Osteoblast (primary cell): ENCODE results near the gene ULK4. TPM values are rescaled to one million over a fixed set of nuclear protein-coding genes. Genes with fewer than 3 reads are reported as not detected.
"Not testable (repeated sequence)": the region's sequence is repeated elsewhere in the genome, so short reads cannot be mapped to it uniquely, and the experiment has no call there.

ENCODE experiments used
- DNase-seq: peaks from one replicate; pipeline ENCODE4 v3.0.0; 2011; ENCODE audit warnings: low spot score, mixed read lengths; ENCODE audit not compliant: insufficient read length; ENCODE audit errors: missing footprints
- H2AFZ ChIP-seq: 2 replicates; pipeline ENCODE4 v1.6.0; 2011; ENCODE audit warnings: mild to moderate bottlenecking, low read length
- H3K27ac ChIP-seq: 2 replicates; pipeline ENCODE4 v1.5.1; 2011; ENCODE audit warnings: mild to moderate bottlenecking, low read depth, low read length, moderate library complexity
- H3K27me3 ChIP-seq: 2 replicates; pipeline ENCODE4 v1.6.0; 2012; ENCODE audit warnings: mild to moderate bottlenecking, control low read depth, inconsistent platforms, low read length, moderate library complexity; ENCODE audit not compliant: insufficient read depth
- H3K36me3 ChIP-seq: 2 replicates; pipeline ENCODE4 v1.5.1; 2011; ENCODE audit warnings: mild to moderate bottlenecking, low read length, control low read depth, moderate library complexity; ENCODE audit not compliant: insufficient read depth
- H3K4me1 ChIP-seq: 2 replicates; pipeline ENCODE4 v1.5.1; 2011; ENCODE audit warnings: mild to moderate bottlenecking, low read length, control low read depth, moderate library complexity; ENCODE audit not compliant: insufficient read depth
- H3K4me2 ChIP-seq: 2 replicates; pipeline ENCODE4 v1.6.0; 2011; ENCODE audit warnings: mild to moderate bottlenecking, low read length; ENCODE audit not compliant: insufficient read depth
- H3K4me3 ChIP-seq: fragments of 200-600 bp; sonication (generic); 3 replicates; pipeline ENCODE4 v1.5.1; 2012; ENCODE audit warnings: mild to moderate bottlenecking, low read length, inconsistent platforms; ENCODE audit not compliant: insufficient read depth
- H3K79me2 ChIP-seq: 2 replicates; pipeline ENCODE4 v1.6.0; 2012; ENCODE audit warnings: mild to moderate bottlenecking, low read length, control low read depth, inconsistent platforms; ENCODE audit not compliant: insufficient read depth
- H3K9me3 ChIP-seq: 2 replicates; pipeline ENCODE4 v1.5.1; 2011; ENCODE audit warnings: low read depth, low read length, control low read depth
- H4K20me1 ChIP-seq: 2 replicates; pipeline ENCODE4 v1.6.0; 2012; ENCODE audit warnings: mild to moderate bottlenecking, low read length, control low read depth; ENCODE audit not compliant: insufficient read depth
- CTCF ChIP-seq: IDR thresholded peaks from 2 replicates; pipeline ENCODE4 v1.5.1; 2011; ENCODE audit warnings: mild to moderate bottlenecking, low read depth, low read length, moderate library complexity; ENCODE audit errors: extremely low read depth
- total RNA-seq: library from RNA; depleted of rRNA; stranded (reverse); fragments of >200 nt; gene quantifications from 2 replicates; pipeline ENCODE4 v1.2.3, GENCODE V29; 2012

Gene ULK4
- total RNA-seq, 1 donor, result 20.6 TPM

- Histone ChIP-seq H3K27me3 (no peaks in the 10 kb centered on the region), H3K36me3 (no peaks in the 10 kb centered on the region), H3K4me2 (no peak overlapping the region), H3K9me3 (no peaks in the 10 kb centered on the region), H3K4me3 (no peak overlapping the region), H3K79me2 (no peaks in the 10 kb centered on the region), H3K4me1 (no peaks in the 10 kb centered on the region), H4K20me1 (no peaks in the 10 kb centered on the region), H2AFZ (no peak overlapping the region), H3K27ac (no peak overlapping the region)
- peak; percentile 29 for TF ChIP-seq CTCF
- DNase-seq, result no peak
These were observed 511.3 kb downstream of the ULK4 start for GRCh38 chr3:41450416-41451231.

DNA sequence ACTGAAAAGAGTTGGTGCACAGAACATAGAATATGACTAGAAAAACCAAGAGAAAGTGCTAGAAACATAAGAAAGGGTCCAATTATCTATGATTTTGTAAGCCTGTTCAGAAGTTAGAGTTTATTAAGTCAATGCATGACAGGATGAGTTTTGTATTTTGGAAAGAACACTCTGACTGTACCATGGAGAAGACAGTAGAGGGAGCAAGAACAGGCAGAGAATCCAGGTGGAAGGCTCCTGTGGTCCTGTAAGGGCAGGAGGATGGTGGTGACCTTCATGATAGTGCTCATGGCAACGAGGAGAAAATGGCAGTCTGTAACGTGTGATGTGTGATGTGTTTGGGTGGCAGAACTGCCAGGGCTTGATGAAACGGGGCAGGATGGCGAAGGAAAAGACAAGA is 513.5 kb downstream of the ULK4 start:
- H3K79me2 ChIP-seq, result no peaks in the 10 kb centered on the region
- H2AFZ ChIP-seq, result no peak overlapping the region
- no peak overlapping the region for H3K27ac ChIP-seq
- no peak for DNase-seq
- H3K27me3 ChIP-seq, result no peaks in the 10 kb centered on the region
- no peak for TF ChIP-seq CTCF
- H3K9me3 ChIP-seq, result no peaks in the 10 kb centered on the region
- no peaks in the 10 kb centered on the region for H4K20me1 ChIP-seq
- H3K4me1 ChIP-seq, result no peaks in the 10 kb centered on the region
- H3K36me3 ChIP-seq, result no peaks in the 10 kb centered on the region
- H3K4me2 ChIP-seq, result no peak overlapping the region
- H3K4me3 ChIP-seq, result no peak overlapping the region

DNA sequence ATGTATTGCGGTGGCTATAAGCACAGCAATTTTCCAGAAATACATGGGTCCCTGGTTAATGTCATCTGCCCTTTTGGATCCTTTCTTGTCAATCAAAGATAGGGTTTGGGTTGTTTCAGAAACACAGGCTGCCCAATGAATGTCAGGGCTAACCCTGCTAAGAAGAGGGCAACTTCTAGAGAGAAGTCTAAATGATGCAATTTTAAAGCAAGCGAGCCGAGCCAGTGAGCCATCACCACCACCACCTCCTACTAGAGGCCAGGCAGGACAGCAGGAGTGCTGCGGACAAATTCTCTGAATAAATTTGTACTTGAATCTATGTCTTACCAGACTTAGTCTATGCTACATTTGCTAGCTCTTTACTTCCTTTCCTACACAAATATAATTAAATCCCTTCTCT is 514.2 kb downstream of the ULK4 start:
- DNase-seq, result peak; percentile 34
- H3K4me3 ChIP-seq, result no peak overlapping the region
- no peaks in the 10 kb centered on the region for H3K27me3 ChIP-seq
- no peak for TF ChIP-seq CTCF
- no peaks in the 10 kb centered on the region for H3K4me1 ChIP-seq
- no peaks in the 10 kb centered on the region for H3K36me3 ChIP-seq
- no peaks in the 10 kb centered on the region for H3K9me3 ChIP-seq
- no peaks in the 10 kb centered on the region for H4K20me1 ChIP-seq
- no peak overlapping the region for H3K4me2 ChIP-seq
- no peaks in the 10 kb centered on the region for H3K79me2 ChIP-seq
- no peak overlapping the region for H3K27ac ChIP-seq
- H2AFZ ChIP-seq, result no peak overlapping the region

GRCh38 chr3:41446316-41446715 is 515.6 kb downstream of the ULK4 start:
- DNase-seq, H2AFZ ChIP-seq, H3K9me3 ChIP-seq, H3K4me2 ChIP-seq, H3K27ac ChIP-seq, H3K36me3 ChIP-seq, H4K20me1 ChIP-seq, H3K79me2 ChIP-seq, H3K4me1 ChIP-seq, H3K27me3 ChIP-seq, H3K4me3 ChIP-seq: not testable (repeated sequence)
